ENCODE results near the gene EPHA10. TPM values are rescaled to one million over a fixed set of nuclear protein-coding genes. Genes with fewer than 3 reads are reported as not detected.

EPHA10 gene
- total RNA-seq: not detected
- polyA plus RNA-seq (2013, experiment 1 of 2): 0.03 TPM
- polyA plus RNA-seq (2013, experiment 2 of 2): 0.04 TPM
- total RNA-seq: 0 to 0.88 (median 0.20) reads per million in 172 experiments

- H3K27me3 Mint-ChIP-seq: peaks cover 80% of the 10 kb centered on the region
- no peaks in the 10 kb centered on the region for H3K36me3 Mint-ChIP-seq (ENCODE audit: low read depth)
- intact Hi-C loops (cut with DNase I, micrococcal nuclease): no loop called here
- no peak within 1 kb of the TSS for H3K27ac Mint-ChIP-seq
- ATAC-seq (ENCODE audit: poor library complexity) (no peak), DNase-seq (no peak)
- H3K27ac ChIP-seq (ENCODE audit: low read depth in 1 of 2, low read length in 2 of 2): no peak within 1 kb of the TSS
- peaks cover 0 to 35% of the 10 kb centered on the region in 2 experiments for H3K9me3 ChIP-seq (ENCODE audit: control insufficient read depth in 1 of 2, insufficient read depth in 1 of 2, low read length in 2 of 2)
- peaks cover 66 to 77% of the 10 kb centered on the region in 2 experiments for H3K27me3 ChIP-seq (ENCODE audit: control insufficient read depth in 1 of 2, insufficient read depth in 2 of 2, low read length in 2 of 2)
- no peak within 1 kb of the TSS for H3K4me3 Mint-ChIP-seq
- H3K4me3 ChIP-seq (ENCODE audit: low read length): no peak within 1 kb of the TSS
- no peaks in the 10 kb centered on the region for H3K9me3 Mint-ChIP-seq
- ChIA-PET POLR2A (no interaction called here), CTCF (no interaction called here)
- H3K36me3 ChIP-seq (ENCODE audit: insufficient read depth, low read length): no peaks in the 10 kb centered on the region
- H3K4me1 ChIP-seq (ENCODE audit: insufficient read depth, low read length): peaks cover 13% of the 10 kb centered on the region
- peaks cover 4% of the 10 kb centered on the region for H3K4me1 Mint-ChIP-seq (ENCODE audit: low read depth)
- no peak for TF ChIP-seq CTCF (IDR thresholded peaks at IDR 0.05)
Measured at GRCh38 chr1:37764888-37765441, at the start of gene EPHA10. Gene EPHA10 (minus strand): TSS chr1:37765120. CDS start chr1:37765066, 54 bp downstream.

GRCh38 chr1:37814252-37814651 lies 49.3 kb upstream of the EPHA10 start:
- ATAC-seq (ENCODE audit: poor library complexity) (no peak), DNase-seq (no peak)
- Histone ChIP-seq H3K9me3 (ENCODE audit: control insufficient read depth in 1 of 2, insufficient read depth in 1 of 2, low read length in 2 of 2) (no peaks in the 10 kb centered on the region), H3K27me3 (ENCODE audit: control insufficient read depth in 1 of 2, insufficient read depth in 2 of 2, low read length in 2 of 2) (no peaks in the 10 kb centered on the region), H3K27ac (ENCODE audit: low read depth in 1 of 2, low read length in 2 of 2) (no peak overlapping the region), H3K4me3 (ENCODE audit: low read length) (no peak overlapping the region), H3K4me1 (ENCODE audit: insufficient read depth, low read length) (peaks cover 5% of the 10 kb centered on the region), H3K36me3 (ENCODE audit: insufficient read depth, low read length) (peaks cover 29% of the 10 kb centered on the region)
- H3K9me3 Mint-ChIP-seq: no peaks in the 10 kb centered on the region
- CTCF ChIA-PET: no interaction called here
- POLR2A ChIA-PET: no interaction called here
- no peak overlapping the region for H3K4me3 Mint-ChIP-seq
- no peak for TF ChIP-seq CTCF (IDR thresholded peaks at IDR 0.05)
- peaks cover 49% of the 10 kb centered on the region for H3K36me3 Mint-ChIP-seq (ENCODE audit: low read depth)
- peaks cover 11% of the 10 kb centered on the region for H3K4me1 Mint-ChIP-seq (ENCODE audit: low read depth)
- intact Hi-C loops (cut with DNase I, micrococcal nuclease): no loop called here
- H3K27ac Mint-ChIP-seq: no peak overlapping the region
- no peaks in the 10 kb centered on the region for H3K27me3 Mint-ChIP-seq

- DNase-seq (no peak), ATAC-seq (ENCODE audit: poor library complexity) (no peak)
- intact Hi-C loops (cut with DNase I, micrococcal nuclease): no loop called here
- TF ChIP-seq CTCF (IDR thresholded peaks at IDR 0.05): no peak
- Mint-ChIP-seq H3K4me3 (no peak overlapping the region), H3K27me3 (no peaks in the 10 kb centered on the region), H3K9me3 (no peaks in the 10 kb centered on the region), H3K27ac (no peak overlapping the region), H3K36me3 (ENCODE audit: low read depth) (peaks cover 54% of the 10 kb centered on the region), H3K4me1 (ENCODE audit: low read depth) (peaks cover 17% of the 10 kb centered on the region)
- ChIA-PET POLR2A (no interaction called here), CTCF (no interaction called here)
- H3K36me3 ChIP-seq (ENCODE audit: insufficient read depth, low read length): peaks cover 29% of the 10 kb centered on the region
- no peaks in the 10 kb centered on the region for H3K9me3 ChIP-seq (ENCODE audit: control insufficient read depth in 1 of 2, insufficient read depth in 1 of 2, low read length in 2 of 2)
- no peak overlapping the region for H3K4me3 ChIP-seq (ENCODE audit: low read length)
- no peak overlapping the region for H3K27ac ChIP-seq (ENCODE audit: low read depth in 1 of 2, low read length in 2 of 2)
- no peaks in the 10 kb centered on the region for H3K27me3 ChIP-seq (ENCODE audit: control insufficient read depth in 1 of 2, insufficient read depth in 2 of 2, low read length in 2 of 2)
- peaks cover 11% of the 10 kb centered on the region for H3K4me1 ChIP-seq (ENCODE audit: insufficient read depth, low read length)
Measured at GRCh38 chr1:37813529-37814145, 48.7 kb upstream of the EPHA10 start.
